HepG2 (cell line): ENCODE measurements around the gene PPP1R9B. TPM values are rescaled to one million over a fixed set of nuclear protein-coding genes. Genes with fewer than 3 reads are reported as not detected.

Experiments
- DR1 ChIP-seq: sonication (generic); formaldehyde crosslinking; IDR thresholded peaks from 2 replicates; pipeline ENCODE4 v1.8.0; 2021; ENCODE audit warnings: mild to moderate bottlenecking, missing genetic modification reagents, inconsistent platforms
- KDM4B ChIP-seq: sonication (generic); formaldehyde crosslinking; IDR thresholded peaks from 2 replicates; pipeline ENCODE4 v1.4.0; 2020; ENCODE audit warnings: missing genetic modification reagents
- NR2F6 ChIP-seq, 2 experiments: IDR thresholded peaks; 2 replicates each; pipeline ENCODE4 v1.6.1; 2016; ENCODE audit warnings: antibody characterized with exemption in 1 of 2, mild to moderate bottlenecking in 1 of 2
- ZBTB40 ChIP-seq, 2 experiments: fragments of 450-650 bp in 1 of 2; sonication (generic) in 1 of 2; formaldehyde crosslinking in 1 of 2; IDR thresholded peaks; 2 replicates each; pipeline versions ENCODE4 v1.6.1 to v1.8.0; 2016 to 2022; ENCODE audit warnings: antibody characterized with exemption in 1 of 2, mild to moderate bottlenecking in 1 of 2, missing genetic modification reagents in 1 of 2
- ZNF451 ChIP-seq: sonication (generic); formaldehyde crosslinking; IDR thresholded peaks from 2 replicates; pipeline ENCODE4 v1.5.0; 2020; ENCODE audit warnings: mild to moderate bottlenecking, missing genetic modification reagents
- ZNF768 ChIP-seq: sonication (generic); formaldehyde crosslinking; IDR thresholded peaks from 2 replicates; pipeline ENCODE4 v1.4.0; 2020; ENCODE audit warnings: missing genetic modification reagents
- polyA plus RNA-seq, 8 experiments: library from polyadenylated mRNA; depleted of rRNA in 3 of 8; stranded (reverse) in 7 of 8; unstranded in 1 of 8; fragments of >200 nt; fragmentation: Illumina TruSeq in 4 of 8; extraction: Trizol in 4 of 8; gene quantifications; 2 replicates each; pipeline versions ENCODE4 v1.2.1 to v1.2.3, GENCODE V29; 2011 to 2016; ENCODE audit warnings: low read depth in 4 of 8, missing spikeins in 1 of 8, mixed read lengths in 1 of 8; ENCODE audit not compliant: insufficient read depth in 1 of 8
- total RNA-seq, 5 experiments: library from RNA; depleted of rRNA; stranded (reverse); fragments of >200 nt; fragmentation: Illumina TruSeq; extraction: Trizol; gene quantifications; 2 replicates each; pipeline ENCODE4 v1.2.3, GENCODE V29; 2016; ENCODE audit warnings: low read depth in 1 of 5
- TF ChIP-seq, protein P1 (sequence below): sonication (generic); formaldehyde crosslinking; IDR thresholded peaks from 2 replicates; pipeline ENCODE4 v1.9.0; 2022; ENCODE audit warnings: missing genetic modification reagents, mild to moderate bottlenecking, borderline replicate concordance
- TF ChIP-seq, protein P2 (sequence below), 2 experiments: IDR thresholded peaks; 2 replicates each; pipeline ENCODE4 v1.6.1; 2011 to 2012; ENCODE audit warnings: low read length in 2 of 2, borderline replicate concordance in 1 of 2, low read depth in 1 of 2, mild to moderate bottlenecking in 1 of 2, moderate library complexity in 1 of 2
- TF ChIP-seq, protein P3 (sequence below): IDR thresholded peaks from 2 replicates; pipeline ENCODE4 v1.6.1; 2012; ENCODE audit warnings: low read length, improper control_type of control experiment

Gene PPP1R9B
- total and polyA plus RNA-seq, 2 of the 13 experiments (the other 11 are each of a cell fraction or from before 2014, with no cell fraction given): 9.4 to 15.8 TPM

DNA sequence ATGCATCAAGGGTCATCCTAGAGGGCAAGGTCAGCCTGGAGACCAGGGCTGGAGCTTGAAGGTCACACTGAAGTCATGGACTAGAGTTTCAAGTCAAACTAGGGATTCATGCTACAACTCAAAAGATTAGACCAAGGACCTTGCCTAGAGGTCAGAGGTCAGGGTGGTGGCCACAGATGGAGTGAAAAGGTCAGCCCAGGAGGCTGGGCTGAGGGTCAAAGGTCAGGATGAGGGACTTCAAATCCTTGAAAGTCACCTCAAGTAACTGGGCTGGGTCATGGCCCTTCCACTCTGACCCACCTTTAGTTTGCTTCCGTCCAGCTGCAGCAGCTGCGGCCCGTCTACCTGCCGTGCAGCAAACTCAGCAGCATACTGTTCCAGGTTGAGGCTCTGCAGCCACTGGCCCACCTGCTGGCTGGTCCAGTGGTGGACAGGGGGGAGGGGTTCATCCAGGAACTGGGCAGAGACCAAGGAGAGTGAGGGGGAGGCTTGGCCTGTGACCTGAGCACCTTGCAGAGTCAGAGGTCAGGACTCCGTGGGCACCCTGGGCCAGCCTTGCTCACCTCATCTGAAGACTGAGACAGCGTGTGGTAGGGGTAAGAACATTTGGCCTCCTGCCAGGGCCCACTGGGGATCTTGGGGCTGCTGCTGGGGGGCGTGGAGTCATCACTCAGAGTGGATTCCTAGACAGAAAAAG lies 36.7 kb downstream of the PPP1R9B start (continued):
- no peak for TF ChIP-seq ZBTB40 (IDR thresholded peaks at IDR 0.05)
- TF ChIP-seq ZBTB40 (CRISPR knock-in tag; IDR thresholded peaks at IDR 0.05): no peak
- TF ChIP-seq, protein P1, sequence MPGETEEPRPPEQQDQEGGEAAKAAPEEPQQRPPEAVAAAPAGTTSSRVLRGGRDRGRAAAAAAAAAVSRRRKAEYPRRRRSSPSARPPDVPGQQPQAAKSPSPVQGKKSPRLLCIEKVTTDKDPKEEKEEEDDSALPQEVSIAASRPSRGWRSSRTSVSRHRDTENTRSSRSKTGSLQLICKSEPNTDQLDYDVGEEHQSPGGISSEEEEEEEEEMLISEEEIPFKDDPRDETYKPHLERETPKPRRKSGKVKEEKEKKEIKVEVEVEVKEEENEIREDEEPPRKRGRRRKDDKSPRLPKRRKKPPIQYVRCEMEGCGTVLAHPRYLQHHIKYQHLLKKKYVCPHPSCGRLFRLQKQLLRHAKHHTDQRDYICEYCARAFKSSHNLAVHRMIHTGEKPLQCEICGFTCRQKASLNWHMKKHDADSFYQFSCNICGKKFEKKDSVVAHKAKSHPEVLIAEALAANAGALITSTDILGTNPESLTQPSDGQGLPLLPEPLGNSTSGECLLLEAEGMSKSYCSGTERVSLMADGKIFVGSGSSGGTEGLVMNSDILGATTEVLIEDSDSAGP (CRISPR knock-in tag): peak; percentile 31; the same call in 1 of the 2 replicates
- 0 out of 2 replicates have a peak, but pooled peaks have one; percentile 12 for TF ChIP-seq ZNF451 (CRISPR knock-in tag)
- peak; percentile 91 for TF ChIP-seq NR2F6 (IDR thresholded peaks at IDR 0.05)
- TF ChIP-seq NR2F6 (CRISPR knock-in tag; IDR thresholded peaks at IDR 0.05): peak; percentile 85
- TF ChIP-seq, protein P2, sequence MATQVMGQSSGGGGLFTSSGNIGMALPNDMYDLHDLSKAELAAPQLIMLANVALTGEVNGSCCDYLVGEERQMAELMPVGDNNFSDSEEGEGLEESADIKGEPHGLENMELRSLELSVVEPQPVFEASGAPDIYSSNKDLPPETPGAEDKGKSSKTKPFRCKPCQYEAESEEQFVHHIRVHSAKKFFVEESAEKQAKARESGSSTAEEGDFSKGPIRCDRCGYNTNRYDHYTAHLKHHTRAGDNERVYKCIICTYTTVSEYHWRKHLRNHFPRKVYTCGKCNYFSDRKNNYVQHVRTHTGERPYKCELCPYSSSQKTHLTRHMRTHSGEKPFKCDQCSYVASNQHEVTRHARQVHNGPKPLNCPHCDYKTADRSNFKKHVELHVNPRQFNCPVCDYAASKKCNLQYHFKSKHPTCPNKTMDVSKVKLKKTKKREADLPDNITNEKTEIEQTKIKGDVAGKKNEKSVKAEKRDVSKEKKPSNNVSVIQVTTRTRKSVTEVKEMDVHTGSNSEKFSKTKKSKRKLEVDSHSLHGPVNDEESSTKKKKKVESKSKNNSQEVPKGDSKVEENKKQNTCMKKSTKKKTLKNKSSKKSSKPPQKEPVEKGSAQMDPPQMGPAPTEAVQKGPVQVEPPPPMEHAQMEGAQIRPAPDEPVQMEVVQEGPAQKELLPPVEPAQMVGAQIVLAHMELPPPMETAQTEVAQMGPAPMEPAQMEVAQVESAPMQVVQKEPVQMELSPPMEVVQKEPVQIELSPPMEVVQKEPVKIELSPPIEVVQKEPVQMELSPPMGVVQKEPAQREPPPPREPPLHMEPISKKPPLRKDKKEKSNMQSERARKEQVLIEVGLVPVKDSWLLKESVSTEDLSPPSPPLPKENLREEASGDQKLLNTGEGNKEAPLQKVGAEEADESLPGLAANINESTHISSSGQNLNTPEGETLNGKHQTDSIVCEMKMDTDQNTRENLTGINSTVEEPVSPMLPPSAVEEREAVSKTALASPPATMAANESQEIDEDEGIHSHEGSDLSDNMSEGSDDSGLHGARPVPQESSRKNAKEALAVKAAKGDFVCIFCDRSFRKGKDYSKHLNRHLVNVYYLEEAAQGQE (IDR thresholded peaks at IDR 0.05; ENCODE audit: borderline replicate concordance in 1 of 2, low read depth in 1 of 2, low read length in 2 of 2): no peak
- no peak for TF ChIP-seq DR1
- 0 out of 2 replicates have a peak, but pooled peaks have one; percentile 17 for TF ChIP-seq ZNF768
- TF ChIP-seq, protein P3, sequence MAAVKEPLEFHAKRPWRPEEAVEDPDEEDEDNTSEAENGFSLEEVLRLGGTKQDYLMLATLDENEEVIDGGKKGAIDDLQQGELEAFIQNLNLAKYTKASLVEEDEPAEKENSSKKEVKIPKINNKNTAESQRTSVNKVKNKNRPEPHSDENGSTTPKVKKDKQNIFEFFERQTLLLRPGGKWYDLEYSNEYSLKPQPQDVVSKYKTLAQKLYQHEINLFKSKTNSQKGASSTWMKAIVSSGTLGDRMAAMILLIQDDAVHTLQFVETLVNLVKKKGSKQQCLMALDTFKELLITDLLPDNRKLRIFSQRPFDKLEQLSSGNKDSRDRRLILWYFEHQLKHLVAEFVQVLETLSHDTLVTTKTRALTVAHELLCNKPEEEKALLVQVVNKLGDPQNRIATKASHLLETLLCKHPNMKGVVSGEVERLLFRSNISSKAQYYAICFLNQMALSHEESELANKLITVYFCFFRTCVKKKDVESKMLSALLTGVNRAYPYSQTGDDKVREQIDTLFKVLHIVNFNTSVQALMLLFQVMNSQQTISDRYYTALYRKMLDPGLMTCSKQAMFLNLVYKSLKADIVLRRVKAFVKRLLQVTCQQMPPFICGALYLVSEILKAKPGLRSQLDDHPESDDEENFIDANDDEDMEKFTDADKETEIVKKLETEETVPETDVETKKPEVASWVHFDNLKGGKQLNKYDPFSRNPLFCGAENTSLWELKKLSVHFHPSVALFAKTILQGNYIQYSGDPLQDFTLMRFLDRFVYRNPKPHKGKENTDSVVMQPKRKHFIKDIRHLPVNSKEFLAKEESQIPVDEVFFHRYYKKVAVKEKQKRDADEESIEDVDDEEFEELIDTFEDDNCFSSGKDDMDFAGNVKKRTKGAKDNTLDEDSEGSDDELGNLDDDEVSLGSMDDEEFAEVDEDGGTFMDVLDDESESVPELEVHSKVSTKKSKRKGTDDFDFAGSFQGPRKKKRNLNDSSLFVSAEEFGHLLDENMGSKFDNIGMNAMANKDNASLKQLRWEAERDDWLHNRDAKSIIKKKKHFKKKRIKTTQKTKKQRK: no peak
- TF ChIP-seq KDM4B (CRISPR knock-in tag): no peak
